WTC11 (cell line): Measurements from ENCODE around the gene ZCCHC4. TPM values are rescaled to one million over a fixed set of nuclear protein-coding genes. Genes with fewer than 3 reads are reported as not detected.

Source experiments
- total RNA-seq: library from RNA; stranded (reverse); gene quantifications from 3 replicates; pipeline ENCODE4 v1.2.3, GENCODE V29; 2021

ZCCHC4 gene
- total RNA-seq, 1 experiment from 2014 or later = 13.6 TPM

Other genes starting within 250 kb of the ZCCHC4 start
- 4.6 to 7.0 TPM (median 6.2 TPM) in 3 replicates for gene SEPSECS, start 152.3 kb upstream of the ZCCHC4 start, total RNA-seq
- 12.6 to 15.1 TPM (median 14.5 TPM) in 3 replicates for gene PI4K2B, start 78.7 kb upstream of the ZCCHC4 start, total RNA-seq
- gene ANAPC4, start 64.5 kb downstream of the ZCCHC4 start, total RNA-seq = 33.4 to 40.5 TPM (median 35.6 TPM) in 3 replicates